ENCODE measurements around the gene AOC2. TPM values are rescaled to one million over a fixed set of nuclear protein-coding genes. Genes with fewer than 3 reads are reported as not detected.

The AOC2 gene
- total and polyA plus RNA-seq, 2 of the 13 experiments (the other 11 are each of a cell fraction or from before 2014, with no cell fraction given): 1.2 to 3.3 TPM

- TF ChIP-seq PRMT3 (CRISPR knock-in tag; IDR thresholded peaks at IDR 0.05; ENCODE audit: borderline replicate concordance, low read depth): no peak
- no peak for TF ChIP-seq ATF3 (CRISPR knock-in tag; IDR thresholded peaks at IDR 0.05)
- no peak for TF ChIP-seq ZNF232 (CRISPR knock-in tag; IDR thresholded peaks at IDR 0.05; ENCODE audit: borderline replicate concordance)
- no peak for TF ChIP-seq ZNF557 (CRISPR knock-in tag; IDR thresholded peaks at IDR 0.05)
- no peak for TF ChIP-seq KLF12 (CRISPR knock-in tag; IDR thresholded peaks at IDR 0.05; ENCODE audit: borderline replicate concordance)
- no peak; the same call in 1 of the 2 replicates for TF ChIP-seq NFIC (IDR thresholded peaks at IDR 0.05; ENCODE audit: low read length)
- no peak for TF ChIP-seq SALL2 (CRISPR knock-in tag; IDR thresholded peaks at IDR 0.05)
- no peak for TF ChIP-seq SMYD3 (CRISPR knock-in tag; IDR thresholded peaks at IDR 0.05)
- no peak for TF ChIP-seq ZNF20 (CRISPR knock-in tag; IDR thresholded peaks at IDR 0.05)
- TF ChIP-seq, protein P1, sequence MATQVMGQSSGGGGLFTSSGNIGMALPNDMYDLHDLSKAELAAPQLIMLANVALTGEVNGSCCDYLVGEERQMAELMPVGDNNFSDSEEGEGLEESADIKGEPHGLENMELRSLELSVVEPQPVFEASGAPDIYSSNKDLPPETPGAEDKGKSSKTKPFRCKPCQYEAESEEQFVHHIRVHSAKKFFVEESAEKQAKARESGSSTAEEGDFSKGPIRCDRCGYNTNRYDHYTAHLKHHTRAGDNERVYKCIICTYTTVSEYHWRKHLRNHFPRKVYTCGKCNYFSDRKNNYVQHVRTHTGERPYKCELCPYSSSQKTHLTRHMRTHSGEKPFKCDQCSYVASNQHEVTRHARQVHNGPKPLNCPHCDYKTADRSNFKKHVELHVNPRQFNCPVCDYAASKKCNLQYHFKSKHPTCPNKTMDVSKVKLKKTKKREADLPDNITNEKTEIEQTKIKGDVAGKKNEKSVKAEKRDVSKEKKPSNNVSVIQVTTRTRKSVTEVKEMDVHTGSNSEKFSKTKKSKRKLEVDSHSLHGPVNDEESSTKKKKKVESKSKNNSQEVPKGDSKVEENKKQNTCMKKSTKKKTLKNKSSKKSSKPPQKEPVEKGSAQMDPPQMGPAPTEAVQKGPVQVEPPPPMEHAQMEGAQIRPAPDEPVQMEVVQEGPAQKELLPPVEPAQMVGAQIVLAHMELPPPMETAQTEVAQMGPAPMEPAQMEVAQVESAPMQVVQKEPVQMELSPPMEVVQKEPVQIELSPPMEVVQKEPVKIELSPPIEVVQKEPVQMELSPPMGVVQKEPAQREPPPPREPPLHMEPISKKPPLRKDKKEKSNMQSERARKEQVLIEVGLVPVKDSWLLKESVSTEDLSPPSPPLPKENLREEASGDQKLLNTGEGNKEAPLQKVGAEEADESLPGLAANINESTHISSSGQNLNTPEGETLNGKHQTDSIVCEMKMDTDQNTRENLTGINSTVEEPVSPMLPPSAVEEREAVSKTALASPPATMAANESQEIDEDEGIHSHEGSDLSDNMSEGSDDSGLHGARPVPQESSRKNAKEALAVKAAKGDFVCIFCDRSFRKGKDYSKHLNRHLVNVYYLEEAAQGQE (IDR thresholded peaks at IDR 0.05; ENCODE audit: borderline replicate concordance in 1 of 2, low read depth in 1 of 2, low read length in 2 of 2): no peak
- TF ChIP-seq E2F2 (CRISPR knock-in tag; IDR thresholded peaks at IDR 0.05; ENCODE audit: borderline replicate concordance): no peak
- TF ChIP-seq JUN (CRISPR knock-in tag; IDR thresholded peaks at IDR 0.05): no peak
- TF ChIP-seq ZNF709 (CRISPR knock-in tag; IDR thresholded peaks at IDR 0.05): no peak
- no peak for TF ChIP-seq ZBTB42 (CRISPR knock-in tag; IDR thresholded peaks at IDR 0.05)
- TF ChIP-seq ZNF512B (CRISPR knock-in tag; IDR thresholded peaks at IDR 0.05; ENCODE audit: borderline replicate concordance): no peak
- TF ChIP-seq ZNF713 (CRISPR knock-in tag; IDR thresholded peaks at IDR 0.05): no peak
- TF ChIP-seq ZNF30 (CRISPR knock-in tag; IDR thresholded peaks at IDR 0.05): no peak
- no peak for TF ChIP-seq CHD2 (IDR thresholded peaks at IDR 0.05; ENCODE audit: low read depth, low read length)
- TF ChIP-seq ZNF230 (CRISPR knock-in tag; IDR thresholded peaks at IDR 0.05): no peak
- no peak for TF ChIP-seq HBP1 (CRISPR knock-in tag; IDR thresholded peaks at IDR 0.05; ENCODE audit: low read depth)
- TF ChIP-seq HCFC1 (IDR thresholded peaks at IDR 0.05; ENCODE audit: low read depth, low read length): no peak
- TF ChIP-seq THYN1 (CRISPR knock-in tag; IDR thresholded peaks at IDR 0.05; ENCODE audit: borderline replicate concordance, low read depth): no peak
These were observed 47.3 kb downstream of the AOC2 start (continued) for GRCh38 chr17:42891539-42892152.

Data from HepG2 (cell line).